GM19238 (cell line): Measurements from ENCODE around the gene LDLRAP1.
A peak's percentile ranks its signal among the peaks of the same experiment; 100 is the strongest.
"Not testable (repeated sequence)": the region's sequence is repeated elsewhere in the genome, so short reads cannot be mapped to it uniquely, and the experiment has no call there.

Experiments
- DNase-seq: peaks from one replicate; pipeline ENCODE4 v3.0.0; 2011; ENCODE audit warnings: low spot score; ENCODE audit not compliant: insufficient read length

LDLRAP1 gene, protein sequence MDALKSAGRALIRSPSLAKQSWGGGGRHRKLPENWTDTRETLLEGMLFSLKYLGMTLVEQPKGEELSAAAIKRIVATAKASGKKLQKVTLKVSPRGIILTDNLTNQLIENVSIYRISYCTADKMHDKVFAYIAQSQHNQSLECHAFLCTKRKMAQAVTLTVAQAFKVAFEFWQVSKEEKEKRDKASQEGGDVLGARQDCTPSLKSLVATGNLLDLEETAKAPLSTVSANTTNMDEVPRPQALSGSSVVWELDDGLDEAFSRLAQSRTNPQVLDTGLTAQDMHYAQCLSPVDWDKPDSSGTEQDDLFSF

DNA sequence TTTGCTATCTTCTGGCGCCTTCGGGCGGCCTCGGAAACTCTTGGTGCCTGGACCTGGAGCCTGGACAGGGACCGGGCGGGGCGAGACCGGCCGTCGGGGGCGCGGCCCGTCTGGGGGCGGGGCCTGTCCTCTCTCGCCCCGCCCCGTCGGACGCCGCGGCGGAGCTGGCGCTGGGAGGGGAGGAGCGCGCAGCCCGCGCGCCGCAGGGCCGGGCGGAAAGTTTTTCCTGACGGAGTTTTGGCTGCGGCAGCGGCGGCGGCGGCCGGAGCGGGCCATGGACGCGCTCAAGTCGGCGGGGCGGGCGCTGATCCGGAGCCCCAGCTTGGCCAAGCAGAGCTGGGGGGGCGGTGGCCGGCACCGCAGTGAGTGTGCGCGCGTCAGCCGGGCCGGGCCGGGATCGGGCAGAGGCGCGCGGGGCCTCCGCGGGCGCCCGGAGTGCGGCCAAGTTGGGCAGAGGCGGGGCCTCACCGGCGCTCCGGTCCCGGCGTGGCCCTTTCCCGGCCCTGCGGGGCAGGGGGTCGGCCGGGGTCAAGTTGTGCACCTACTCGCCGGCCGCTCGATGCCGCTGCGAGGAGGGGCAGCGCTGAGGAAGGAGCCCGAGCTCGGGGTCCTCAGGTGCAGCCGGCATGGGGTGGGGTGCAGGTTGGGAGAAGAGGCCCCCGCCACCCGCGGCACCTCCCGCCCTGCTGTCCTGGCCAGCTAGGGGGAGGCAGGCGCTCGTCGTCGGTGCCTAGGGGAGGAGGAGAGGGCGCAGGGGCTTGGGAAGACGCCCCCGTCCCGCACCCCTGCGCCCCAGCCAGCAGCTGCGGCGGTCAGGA lies at the start of gene LDLRAP1:
TSS of gene LDLRAP1 (plus strand) at position 182 of the 818 bp plus-strand sequence. CDS start at position 275, 93 bp downstream.
- DNase-seq = peak; percentile 83

DNA sequence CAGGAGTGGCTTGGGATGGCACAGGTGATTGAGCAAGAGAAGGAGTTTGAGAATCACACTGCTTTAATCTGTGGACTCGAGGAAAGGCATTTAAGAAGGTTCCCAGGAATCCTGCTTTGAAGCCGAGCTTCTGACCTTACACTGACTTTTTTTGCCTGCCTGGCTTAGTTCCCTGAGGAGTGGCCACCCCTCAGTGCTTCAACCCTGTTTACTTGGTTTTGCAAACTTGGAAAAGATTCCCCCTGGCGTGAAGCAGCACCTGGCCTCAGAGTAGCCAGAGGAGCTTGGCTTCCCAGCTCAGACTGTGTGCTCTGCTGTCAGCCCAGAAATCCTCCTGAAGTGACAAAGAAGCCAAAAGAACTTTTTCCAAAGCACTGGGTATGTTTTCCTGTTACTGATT lies 48.5 kb upstream of the LDLRAP1 start:
- DNase-seq = no peak

DNA sequence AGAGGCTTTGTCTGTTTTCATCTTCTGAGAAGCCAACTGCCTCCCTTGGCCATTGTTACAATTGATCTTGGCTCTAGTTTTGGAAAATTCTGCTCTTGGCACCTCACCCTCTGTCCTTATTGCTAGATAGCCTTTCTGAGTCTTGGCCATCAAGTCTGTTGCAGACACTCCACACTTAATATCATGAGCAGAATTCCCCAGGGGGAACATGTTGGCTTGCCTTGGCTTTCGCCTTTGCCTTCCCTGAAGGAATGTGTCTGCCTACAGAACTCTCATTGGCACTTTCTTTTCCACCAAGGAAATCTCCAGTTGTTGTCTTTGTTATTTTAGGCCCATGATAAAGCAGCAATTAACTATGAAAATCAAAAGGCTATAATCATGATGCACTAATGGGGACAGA lies 42.7 kb upstream of the LDLRAP1 start:
- no peak for DNase-seq

- no peak for DNase-seq
Observed at GRCh38 chr1:25501235-25502058, 42.0 kb upstream of the LDLRAP1 start.

DNA sequence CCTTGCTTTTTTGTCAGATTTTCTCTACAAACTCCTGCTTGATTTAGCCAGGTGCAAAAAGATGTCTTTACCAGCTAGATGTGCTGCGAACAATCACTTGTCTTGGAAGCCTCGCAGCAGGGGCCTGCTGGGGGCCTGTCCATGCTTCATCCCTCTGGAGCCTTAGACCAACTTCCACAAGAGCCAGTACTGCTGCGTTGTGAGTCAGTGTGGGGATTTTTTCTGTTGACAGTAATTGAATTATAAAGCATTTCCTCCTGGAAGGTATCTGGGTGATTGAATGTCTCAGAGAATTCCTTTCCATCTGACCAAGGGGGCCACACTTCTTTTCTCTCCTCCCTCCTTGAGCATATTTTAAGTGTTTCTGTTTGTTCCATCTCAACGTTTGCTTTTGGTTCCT lies 40.4 kb upstream of the LDLRAP1 start:
- no peak for DNase-seq

GRCh38 chr1:25503551-25504426 lies 39.6 kb upstream of the LDLRAP1 start:
- no peak for DNase-seq

- DNase-seq = no peak
Observed at GRCh38 chr1:25504706-25505595, 38.5 kb upstream of the LDLRAP1 start.

DNA sequence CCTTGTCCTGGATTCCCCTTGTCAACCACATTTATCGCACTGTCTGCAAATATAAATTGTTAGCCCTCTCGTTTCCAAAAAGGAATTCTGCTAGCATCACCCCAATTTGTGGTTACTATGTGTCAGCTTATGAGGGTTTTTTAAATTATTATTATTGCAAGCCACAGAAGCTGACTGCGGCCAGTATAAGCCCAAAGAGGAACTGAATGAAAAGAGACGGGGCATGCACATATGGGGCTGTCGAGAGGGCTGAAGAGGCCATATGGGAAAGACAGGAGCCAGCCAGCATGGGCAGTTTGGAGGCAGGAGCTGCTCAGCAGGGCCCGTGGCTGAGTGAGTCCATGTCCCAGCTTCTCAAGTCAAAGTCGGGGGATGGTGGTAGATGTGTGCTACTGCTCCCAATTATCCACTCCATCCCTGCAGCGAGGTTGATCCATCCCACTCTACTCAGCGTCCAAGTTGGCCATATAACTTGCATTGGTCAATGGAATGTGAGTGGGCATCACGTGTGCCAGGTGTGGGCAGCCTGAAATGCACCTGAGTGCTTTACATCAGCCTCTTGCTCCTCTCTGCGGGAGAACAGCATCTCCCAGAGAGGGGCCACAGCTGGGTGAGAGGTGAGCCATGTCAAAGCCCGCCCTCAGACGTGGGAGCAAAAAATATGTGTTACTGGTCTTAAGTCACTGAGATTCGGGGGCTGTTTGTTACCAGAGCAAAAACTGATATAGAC lies 37.6 kb upstream of the LDLRAP1 start:
- no peak for DNase-seq

DNA sequence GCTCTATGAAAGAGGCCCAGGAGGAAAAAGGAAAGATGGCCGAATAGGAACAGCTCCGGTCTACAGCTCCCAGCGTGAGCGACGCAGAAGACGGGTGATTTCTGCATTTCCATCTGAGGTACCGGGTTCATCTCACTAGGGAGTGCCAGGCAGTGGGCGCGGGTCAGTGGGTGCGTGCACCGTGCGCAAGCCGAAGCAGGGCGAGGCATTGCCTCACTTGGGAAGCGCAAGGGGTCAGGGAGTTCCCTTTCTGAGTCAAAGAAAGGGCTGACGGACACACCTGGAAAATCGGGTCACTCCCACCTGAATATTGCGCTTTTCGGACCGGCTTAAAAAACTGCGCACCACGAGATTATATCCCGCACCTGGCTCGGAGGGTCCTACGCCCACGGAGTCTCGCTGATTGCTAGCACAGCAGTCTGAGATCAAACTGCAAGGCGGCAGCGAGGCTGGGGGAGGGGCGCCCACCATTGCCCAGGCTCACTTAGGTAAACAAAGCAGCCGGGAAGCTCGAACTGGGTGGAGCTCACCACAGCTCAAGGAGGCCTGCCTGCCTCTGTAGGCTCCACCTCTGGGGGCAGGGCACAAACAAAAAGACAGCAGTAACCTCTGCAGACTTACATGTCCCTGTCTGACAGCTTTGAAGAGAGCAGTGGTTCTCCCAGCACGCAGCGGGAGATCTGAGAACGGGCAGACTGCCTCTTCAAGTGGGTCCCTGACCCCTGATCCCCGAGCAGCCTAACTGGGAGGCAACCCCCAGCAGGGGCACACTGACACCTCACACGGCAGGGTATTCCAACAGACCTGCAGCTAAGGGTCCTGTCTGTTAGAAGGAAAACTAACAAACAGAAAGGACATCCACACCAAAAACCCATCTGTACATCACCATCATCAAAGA lies 36.6 kb upstream of the LDLRAP1 start:
- DNase-seq = not testable (repeated sequence)

GRCh38 chr1:25513666-25514065 lies 29.7 kb upstream of the LDLRAP1 start:
- no peak for DNase-seq

DNA sequence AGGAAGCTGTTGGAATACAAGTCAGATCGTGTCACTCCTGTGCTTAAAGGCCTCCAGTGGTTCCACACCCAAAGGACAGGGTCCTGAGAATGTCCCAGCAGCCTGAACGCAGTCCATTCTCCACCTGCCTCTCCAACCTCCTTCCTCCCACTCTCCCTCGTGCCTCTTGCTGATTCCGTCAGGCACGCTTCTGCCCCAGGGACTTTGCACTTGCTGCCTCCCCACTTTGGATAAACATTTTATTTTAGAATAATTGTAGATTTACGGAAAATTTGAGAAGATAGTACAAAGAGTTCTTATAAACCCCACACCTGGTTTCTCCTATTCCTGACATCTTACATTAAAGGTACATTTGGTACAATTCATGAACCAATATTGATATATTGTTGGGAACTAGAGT lies 28.4 kb upstream of the LDLRAP1 start:
- DNase-seq = no peak

DNA sequence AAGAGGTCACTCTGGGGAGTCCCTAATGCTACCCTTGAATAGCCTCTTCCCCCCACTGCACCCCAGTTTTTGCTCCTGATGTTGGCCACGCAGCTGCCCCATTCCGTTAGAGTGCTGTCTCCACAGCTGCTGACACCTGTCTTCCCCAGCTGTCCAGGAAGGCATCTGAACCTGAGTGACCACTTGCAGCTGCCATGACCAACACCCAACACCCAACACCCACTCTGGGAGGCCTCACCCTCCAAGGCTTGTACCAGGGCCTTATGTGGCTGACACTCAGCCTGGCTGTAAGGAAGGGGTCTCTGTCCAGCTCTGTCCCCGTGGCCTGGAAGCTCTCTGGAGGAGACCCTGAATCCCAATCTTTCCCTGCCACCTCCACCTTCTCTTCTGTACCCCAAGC lies 26.7 kb upstream of the LDLRAP1 start:
- DNase-seq = no peak

GRCh38 chr1:25517476-25518394 lies 25.7 kb upstream of the LDLRAP1 start:
- no peak for DNase-seq

GRCh38 chr1:25519624-25520023 lies 23.8 kb upstream of the LDLRAP1 start:
- DNase-seq = no peak

- DNase-seq = peak; percentile 40
Observed at GRCh38 chr1:25520446-25521061, 22.9 kb upstream of the LDLRAP1 start.

DNA sequence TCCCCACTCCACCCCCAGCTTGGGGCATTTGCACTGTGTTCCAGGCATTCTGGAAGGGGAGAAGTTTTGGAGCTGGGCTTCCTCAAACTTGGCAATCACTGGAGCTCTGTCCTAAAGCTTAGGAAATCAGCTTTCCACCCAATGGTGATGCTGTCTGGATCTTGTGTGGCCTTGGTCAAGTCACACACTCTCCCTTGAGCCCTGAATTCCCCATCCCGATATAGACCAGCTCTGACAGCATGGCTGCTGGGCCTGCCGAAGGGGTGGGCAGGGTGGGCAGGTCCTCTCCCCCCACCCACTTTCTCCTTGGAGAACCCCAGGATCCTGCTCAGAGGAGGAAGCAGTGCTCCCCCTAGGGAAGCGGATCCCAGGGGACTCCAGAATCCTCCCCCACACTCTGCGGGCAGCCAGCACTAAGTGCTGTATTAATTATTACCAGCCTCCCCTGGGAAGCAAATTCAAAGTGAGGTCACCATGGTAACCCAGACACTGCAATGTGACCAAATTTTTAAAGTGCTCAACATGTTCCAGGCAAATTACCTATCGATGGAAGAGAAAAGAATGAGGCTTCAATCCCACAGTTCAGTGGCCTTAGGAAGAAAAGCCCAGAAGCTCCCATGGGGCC lies 21.3 kb upstream of the LDLRAP1 start:
- peak; percentile 37 for DNase-seq
